ENCODE results near the gene FAM234B. TPM values are rescaled to one million over a fixed set of nuclear protein-coding genes. Genes with fewer than 3 reads are reported as not detected.

The FAM234B gene
- total RNA-seq, 1 experiment from 2014 or later: 20.8 TPM

DNA sequence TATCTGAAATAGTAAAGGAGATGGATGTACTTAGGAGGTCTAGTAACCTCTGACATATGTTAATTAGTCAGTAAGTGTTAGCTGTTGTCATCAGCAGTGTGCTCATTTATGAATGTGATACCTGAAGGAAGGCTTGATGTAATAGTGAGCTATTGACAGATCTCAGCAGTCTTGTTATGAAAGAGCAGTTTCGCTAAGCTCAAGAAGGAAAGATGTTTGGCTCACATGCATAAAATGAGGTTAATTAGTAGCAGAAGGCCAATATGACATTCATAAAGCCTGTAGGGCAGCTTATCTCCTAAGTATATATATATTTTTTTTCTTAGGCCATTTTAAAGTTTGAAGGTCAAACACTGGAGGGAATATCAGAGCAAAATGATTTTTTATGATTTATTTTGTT lies 2.8 kb downstream of the FAM234B start:
- TF ChIP-seq, protein P1, sequence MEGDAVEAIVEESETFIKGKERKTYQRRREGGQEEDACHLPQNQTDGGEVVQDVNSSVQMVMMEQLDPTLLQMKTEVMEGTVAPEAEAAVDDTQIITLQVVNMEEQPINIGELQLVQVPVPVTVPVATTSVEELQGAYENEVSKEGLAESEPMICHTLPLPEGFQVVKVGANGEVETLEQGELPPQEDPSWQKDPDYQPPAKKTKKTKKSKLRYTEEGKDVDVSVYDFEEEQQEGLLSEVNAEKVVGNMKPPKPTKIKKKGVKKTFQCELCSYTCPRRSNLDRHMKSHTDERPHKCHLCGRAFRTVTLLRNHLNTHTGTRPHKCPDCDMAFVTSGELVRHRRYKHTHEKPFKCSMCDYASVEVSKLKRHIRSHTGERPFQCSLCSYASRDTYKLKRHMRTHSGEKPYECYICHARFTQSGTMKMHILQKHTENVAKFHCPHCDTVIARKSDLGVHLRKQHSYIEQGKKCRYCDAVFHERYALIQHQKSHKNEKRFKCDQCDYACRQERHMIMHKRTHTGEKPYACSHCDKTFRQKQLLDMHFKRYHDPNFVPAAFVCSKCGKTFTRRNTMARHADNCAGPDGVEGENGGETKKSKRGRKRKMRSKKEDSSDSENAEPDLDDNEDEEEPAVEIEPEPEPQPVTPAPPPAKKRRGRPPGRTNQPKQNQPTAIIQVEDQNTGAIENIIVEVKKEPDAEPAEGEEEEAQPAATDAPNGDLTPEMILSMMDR (conservative IDR thresholded peaks at IDR 0.05): no peak
- no peaks in the 10 kb centered on the region; the same call in 1 of the 2 replicates for H3K4me1 ChIP-seq (ENCODE audit: insufficient read depth, low read length)
- H3K4me1 Mint-ChIP-seq: peaks cover 43 to 45% of the 10 kb centered on the region in 2 experiments
- H2BK20ac ChIP-seq (ENCODE audit: low read depth, low read length, poor library complexity, severe bottlenecking): no peak overlapping the region
- H4K20me1 ChIP-seq (ENCODE audit: control insufficient read depth, insufficient read depth, insufficient read length): no peaks in the 10 kb centered on the region
- no peak overlapping the region for H3K4ac ChIP-seq (ENCODE audit: low read depth, low read length)
- H2AFZ ChIP-seq (ENCODE audit: low read length): no peak overlapping the region
- DNase-seq: no peak
- peaks cover 0 to 2% of the 10 kb centered on the region in 2 experiments; a peak in 2 of 5 replicates for H3K9me3 Mint-ChIP-seq
- H3K9ac ChIP-seq (ENCODE audit: extremely low read depth, insufficient read length, low read length): no peak overlapping the region
- H3K27ac Mint-ChIP-seq: no peak overlapping the region
- H2AK5ac ChIP-seq (ENCODE audit: insufficient read length, low read length): no peak overlapping the region
- no peak overlapping the region for H3K23ac ChIP-seq (ENCODE audit: insufficient read length, low read depth, low read length)
- H4K8ac ChIP-seq (replicated peaks; ENCODE audit: insufficient read length, low read depth, low read length): no peak overlapping the region
- no peak overlapping the region for H3K18ac ChIP-seq (ENCODE audit: insufficient read length, low read depth, low read length)
- H3K23me2 ChIP-seq (ENCODE audit: insufficient read length, low read depth, low read length, poor library complexity, severe bottlenecking): peaks cover 3% of the 10 kb centered on the region
- H3K36me3 Mint-ChIP-seq (ENCODE audit: insufficient read depth in 1 of 3, low read depth in 3 of 3): peaks cover 2 to 6% (median 4%) of the 10 kb centered on the region in 3 experiments; a peak in 5 of 7 replicates
- H2BK15ac ChIP-seq (ENCODE audit: low read depth, low read length): no peak overlapping the region
- no CpG with 5 or more reads among the region's 1 CpG for WGBS (ENCODE audit: extremely low coverage, insufficient read length, low lambda C conversion rate)
- no peaks in the 10 kb centered on the region for H3K27me3 ChIP-seq (ENCODE audit: insufficient read depth, low read length)
- no peak overlapping the region for H3K56ac ChIP-seq (ENCODE audit: insufficient read length, low read depth, low read length)
- H3K9me3 ChIP-seq (ENCODE audit: control insufficient read depth, low read depth, low read length): no peaks in the 10 kb centered on the region
- no peak overlapping the region for H2BK12ac ChIP-seq (ENCODE audit: insufficient read length, low read depth, low read length)
- no peaks in the 10 kb centered on the region for H3K79me2 ChIP-seq (ENCODE audit: insufficient read depth, low read length)
- H3K4me3 Mint-ChIP-seq: no peak overlapping the region
- H3K14ac ChIP-seq (ENCODE audit: insufficient read depth, low read length): no peak overlapping the region
- H4K5ac ChIP-seq (ENCODE audit: insufficient read length, low read depth, low read length): no peak overlapping the region
- H3K4me2 ChIP-seq (ENCODE audit: insufficient read depth, insufficient read length, low read length): no peak overlapping the region
- H3K27ac ChIP-seq (ENCODE audit: insufficient read length, low read depth, low read length): no peak overlapping the region
- H2BK5ac ChIP-seq (ENCODE audit: insufficient read length, low read length): no peak overlapping the region
- H3T11ph ChIP-seq (ENCODE audit: low read length): no peak overlapping the region
- no peak overlapping the region for H2BK120ac ChIP-seq (ENCODE audit: low read depth, low read length, poor library complexity, severe bottlenecking)
- no peak overlapping the region for H4K91ac ChIP-seq (ENCODE audit: insufficient read length, low read depth, low read length)
- peaks cover 2% of the 10 kb centered on the region for H3K79me1 ChIP-seq (ENCODE audit: insufficient read depth, low read depth, low read length, poor library complexity, severe bottlenecking)
- peaks cover 15% of the 10 kb centered on the region for H3K27me3 Mint-ChIP-seq (ENCODE audit: low read depth)
